PC-9 (cell line): Measurements from ENCODE around the gene MEAK7. TPM values are rescaled to one million over a fixed set of nuclear protein-coding genes. Genes with fewer than 3 reads are reported as not detected.
A peak's percentile ranks its signal among the peaks of the same experiment; 100 is the strongest.

ENCODE experiments used
- BruUV-seq: library from RNA; stranded (reverse); fragments of 400-500 nt; replicated peaks from 2 replicates; lab custom pipeline; 2021; lab: Mats Ljungman, UMichigan
- CTCF ChIA-PET: fragments of 300-600 bp; sonication (Branson Sonifier 250); formaldehyde crosslinking; loops from one replicate; lab custom pipeline; 2022; ENCODE audit warnings: antibody characterized with exemption; lab: Charles Lee
- POLR2A ChIA-PET: fragments of 300-600 bp; sonication (Branson Sonifier 250); formaldehyde crosslinking; loops from one replicate; lab custom pipeline; 2022; ENCODE audit warnings: antibody characterized with exemption; ENCODE audit not compliant: unreplicated experiment; lab: Charles Lee
- DNase-seq, 2 experiments: peaks; one replicate each; pipeline versions ENCODE4 v3.0.0 to v3.0.0-alpha.2; 2015 to 2022; ENCODE audit warnings: mixed read lengths in 1 of 2
- H2AFZ ChIP-seq: fragments of 200-600 bp; sonication (generic); 2 replicates; pipeline ENCODE4 v1.8.1; 2017; ENCODE audit warnings: antibody characterized with exemption
- H3F3A ChIP-seq: fragments of 200-600 bp; sonication (generic); 2 replicates; pipeline ENCODE4 v1.8.1; 2017; ENCODE audit warnings: antibody characterized with exemption, mild to moderate bottlenecking, low read depth; ENCODE audit not compliant: insufficient read depth
- H3K27ac ChIP-seq: fragments of 200-600 bp; sonication (generic); 2 replicates; pipeline ENCODE4 v1.6.1; 2016; ENCODE audit warnings: mixed run types
- H3K27me3 ChIP-seq: fragments of 200-600 bp; sonication (generic); 2 replicates; pipeline ENCODE4 v1.6.1; 2016; ENCODE audit warnings: low read depth, mixed run types; ENCODE audit not compliant: insufficient read depth
- H3K36me3 ChIP-seq: fragments of 200-600 bp; sonication (generic); 2 replicates; pipeline ENCODE4 v1.6.1; 2016; ENCODE audit warnings: low read depth, mixed run types
- H3K4me1 ChIP-seq: fragments of 200-600 bp; sonication (generic); replicated peaks from 2 replicates; pipeline ENCODE4 v1.6.1; 2016; ENCODE audit warnings: mixed run types; ENCODE audit not compliant: insufficient read depth
- H3K4me2 ChIP-seq: fragments of 200-600 bp; sonication (generic); 2 replicates; pipeline ENCODE4 v1.6.1; 2017; ENCODE audit warnings: mixed run types
- H3K4me3 ChIP-seq: fragments of 200-600 bp; sonication (generic); 2 replicates; pipeline ENCODE4 v1.6.1; 2016; ENCODE audit warnings: mixed run types
- H3K79me2 ChIP-seq: fragments of 200-600 bp; sonication (generic); 2 replicates; pipeline ENCODE4 v1.6.1; 2017; ENCODE audit warnings: low read depth, mixed run types
- H3K9me2 ChIP-seq: fragments of 200-600 bp; sonication (generic); 2 replicates; pipeline ENCODE4 v1.8.1; 2017; ENCODE audit warnings: mild to moderate bottlenecking; ENCODE audit not compliant: insufficient read depth
- H3K9me3 ChIP-seq: fragments of 200-600 bp; sonication (generic); 2 replicates; pipeline ENCODE4 v1.8.1; 2016; ENCODE audit warnings: low read depth; ENCODE audit not compliant: insufficient read depth
- H4K20me1 ChIP-seq: fragments of 200-600 bp; sonication (generic); 2 replicates; pipeline ENCODE4 v1.8.1; 2017; ENCODE audit not compliant: insufficient read depth
- CTCF ChIP-seq: fragments of 200-600 bp; sonication (generic); conservative IDR thresholded peaks from 2 replicates; pipeline ENCODE4 v1.6.1; 2017; ENCODE audit warnings: mixed run types, antibody characterized with exemption, mild to moderate bottlenecking, moderate library complexity
- EZH2 ChIP-seq: fragments of 200-600 bp; sonication (generic); IDR thresholded peaks from 2 replicates; pipeline ENCODE4 v1.8.0; 2017; ENCODE audit warnings: antibody characterized with exemption, low read depth
- intact Hi-C: fragments of 100-400 bp; cut with micrococcal nuclease; formaldehyde crosslinking; loops from one replicate; pipeline ENCODE4 v1.10.0; 2022; ENCODE audit not compliant: unreplicated experiment
- total RNA-seq: library from RNA; stranded (reverse); gene quantifications from 2 replicates; pipeline ENCODE4 v1.2.3, GENCODE V29; 2021

MEAK7 gene
- total RNA-seq, 1 experiment from 2014 or later, result 73.4 TPM

- BruUV-seq, result no TSS peak
- no peaks in the 10 kb centered on the region for H3K9me3 ChIP-seq
- peaks cover 18% of the 10 kb centered on the region for H3K4me1 ChIP-seq
- ChIA-PET CTCF (interaction anchor here (0.7 kb wide), 1 partner anchor 149 kb away, joined by 5 read pairs; no protein-coding TSS in a partner anchor), POLR2A (no interaction called here)
- no peak for TF ChIP-seq EZH2
- TF ChIP-seq CTCF, result no peak
- peak overlapping the region; percentile 50 for H3K27ac ChIP-seq
- intact Hi-C loops, result loop anchor here (5.0 kb wide), 2 partner anchors 198 to 298 kb away; no protein-coding TSS in a partner anchor
- no peaks in the 10 kb centered on the region for H4K20me1 ChIP-seq
- peaks cover 28% of the 10 kb centered on the region; the same call in 1 of the 2 replicates for H3F3A ChIP-seq
- H3K9me2 ChIP-seq, result no peaks in the 10 kb centered on the region
- H3K27me3 ChIP-seq, result no peaks in the 10 kb centered on the region
- DNase-seq, result peak; percentile 63 to 89
- H3K4me2 ChIP-seq, result peak overlapping the region; percentile 55; the same call in 1 of the 2 replicates
- H2AFZ ChIP-seq, result no peak overlapping the region
- no peak overlapping the region for H3K4me3 ChIP-seq
- H3K79me2 ChIP-seq, result peaks cover 11% of the 10 kb centered on the region
- peaks cover 21% of the 10 kb centered on the region for H3K36me3 ChIP-seq
Observed at GRCh38 chr16:84475643-84476240, 28.7 kb downstream of the MEAK7 start.

DNA sequence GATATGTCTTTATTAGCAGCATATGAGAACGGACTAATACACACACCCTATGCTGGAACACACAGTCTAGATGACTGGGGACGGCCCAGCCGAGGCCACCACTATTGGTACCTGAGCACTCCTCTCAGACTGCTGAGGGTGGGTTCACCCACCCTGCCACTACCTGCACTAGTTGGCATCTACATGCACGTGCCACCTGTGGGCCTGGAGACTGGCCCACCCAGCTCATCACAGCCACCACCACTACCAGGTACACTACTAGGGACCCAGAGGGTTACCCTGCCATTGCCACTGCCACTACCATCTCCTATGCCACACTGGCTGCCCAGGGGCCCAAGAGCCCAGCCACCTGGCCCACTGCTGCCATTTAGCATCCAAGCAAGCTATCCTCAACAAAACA, 32.5 kb downstream of the MEAK7 start:
- Histone ChIP-seq H3K27me3 (no peaks in the 10 kb centered on the region), H3K4me1 (peaks cover 18% of the 10 kb centered on the region), H2AFZ (no peak overlapping the region), H3F3A (peaks cover 18% of the 10 kb centered on the region; the same call in 1 of the 2 replicates), H3K9me2 (no peaks in the 10 kb centered on the region), H3K4me3 (no peak overlapping the region), H3K36me3 (peaks cover 36% of the 10 kb centered on the region), H3K79me2 (peaks cover 11% of the 10 kb centered on the region), H4K20me1 (no peaks in the 10 kb centered on the region), H3K9me3 (peaks cover 5% of the 10 kb centered on the region; the same call in 1 of the 2 replicates), H3K27ac (no peak overlapping the region), H3K4me2 (no peak overlapping the region)
- CTCF ChIA-PET, result no interaction called here
- BruUV-seq, result no TSS peak
- POLR2A ChIA-PET, result no interaction called here
- no peak for DNase-seq
- intact Hi-C loops, result no loop called here
- TF ChIP-seq EZH2, result no peak
- no peak for TF ChIP-seq CTCF

GRCh38 chr16:84471316-84471715, 33.1 kb downstream of the MEAK7 start:
- DNase-seq, result no peak
- intact Hi-C loops, result no loop called here
- BruUV-seq, result no TSS peak
- Histone ChIP-seq H3F3A (peaks cover 22% of the 10 kb centered on the region), H4K20me1 (no peaks in the 10 kb centered on the region), H3K27me3 (no peaks in the 10 kb centered on the region), H3K79me2 (peaks cover 11% of the 10 kb centered on the region), H2AFZ (no peak overlapping the region), H3K4me1 (peaks cover 16% of the 10 kb centered on the region), H3K9me2 (no peaks in the 10 kb centered on the region), H3K36me3 (peaks cover 41% of the 10 kb centered on the region), H3K4me3 (no peak overlapping the region), H3K4me2 (no peak overlapping the region), H3K9me3 (peaks cover 8% of the 10 kb centered on the region; the same call in 1 of the 2 replicates), H3K27ac (no peak overlapping the region)
- CTCF ChIA-PET, result no interaction called here
- POLR2A ChIA-PET, result no interaction called here
- TF ChIP-seq EZH2 (no peak), CTCF (no peak)
